HG03442 (cell line): ENCODE data around the gene ADAMTS17.

Experiments used
- ATAC-seq: cut with Tn5 transposase; IDR thresholded peaks from one replicate; pipeline ENCODE4 v1.9.1; 2021; ENCODE audit warnings: mild to moderate bottlenecking, moderate library complexity; ENCODE audit not compliant: unreplicated experiment

ADAMTS17 gene

DNA sequence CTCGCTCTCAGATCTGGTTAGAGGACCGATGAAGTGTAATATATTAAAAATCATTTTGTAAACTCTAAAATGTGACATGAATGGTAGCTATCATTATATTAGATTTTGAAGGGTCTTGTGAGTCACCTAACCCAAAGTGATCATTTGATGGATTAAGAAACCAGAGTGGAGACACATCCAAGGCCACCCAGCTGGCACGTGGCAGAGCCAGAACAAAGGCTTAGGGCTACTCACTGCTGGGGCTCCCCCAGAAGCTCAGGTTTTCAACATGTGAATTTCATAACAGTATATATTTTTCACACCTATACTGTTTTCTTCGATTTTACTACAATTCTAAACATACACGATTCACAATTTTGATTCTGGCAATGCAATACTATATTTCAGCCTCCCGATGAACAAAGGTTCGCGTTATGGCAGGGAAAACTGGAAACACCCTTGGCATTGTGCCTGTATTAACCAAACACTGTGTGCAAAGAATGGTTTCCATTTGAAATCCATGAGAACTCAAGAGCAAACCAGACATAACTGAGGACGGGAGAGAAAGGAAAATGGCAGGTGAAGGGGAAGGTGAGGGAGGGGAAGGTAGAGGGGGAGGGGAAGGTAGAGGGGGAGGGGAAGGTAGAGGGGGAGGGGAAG lies 88.9 kb downstream of the ADAMTS17 start:
- ATAC-seq, result no peak

DNA sequence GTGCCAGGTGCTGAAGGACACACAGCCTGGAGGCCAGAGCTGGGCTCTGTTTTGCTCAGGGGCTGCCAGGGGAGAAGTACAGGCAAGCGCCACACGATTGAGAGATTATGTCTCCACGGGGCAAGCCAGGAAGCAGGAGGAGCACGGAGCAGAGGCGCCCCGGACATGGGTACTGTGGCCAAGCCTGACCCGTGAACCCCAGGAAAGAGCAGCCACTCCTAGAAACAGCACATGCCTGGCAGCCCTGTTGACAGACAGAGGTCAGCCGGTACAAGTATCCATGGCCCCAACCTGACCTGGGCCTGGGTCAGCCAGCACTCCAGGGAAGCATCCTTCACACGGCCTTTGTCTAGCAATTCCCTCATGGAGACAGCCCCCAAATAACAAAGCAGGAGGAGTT lies 89.4 kb downstream of the ADAMTS17 start:
- no peak for ATAC-seq

GRCh38 chr15:100250176-100250800 lies 91.5 kb downstream of the ADAMTS17 start:
- ATAC-seq, result no peak

DNA sequence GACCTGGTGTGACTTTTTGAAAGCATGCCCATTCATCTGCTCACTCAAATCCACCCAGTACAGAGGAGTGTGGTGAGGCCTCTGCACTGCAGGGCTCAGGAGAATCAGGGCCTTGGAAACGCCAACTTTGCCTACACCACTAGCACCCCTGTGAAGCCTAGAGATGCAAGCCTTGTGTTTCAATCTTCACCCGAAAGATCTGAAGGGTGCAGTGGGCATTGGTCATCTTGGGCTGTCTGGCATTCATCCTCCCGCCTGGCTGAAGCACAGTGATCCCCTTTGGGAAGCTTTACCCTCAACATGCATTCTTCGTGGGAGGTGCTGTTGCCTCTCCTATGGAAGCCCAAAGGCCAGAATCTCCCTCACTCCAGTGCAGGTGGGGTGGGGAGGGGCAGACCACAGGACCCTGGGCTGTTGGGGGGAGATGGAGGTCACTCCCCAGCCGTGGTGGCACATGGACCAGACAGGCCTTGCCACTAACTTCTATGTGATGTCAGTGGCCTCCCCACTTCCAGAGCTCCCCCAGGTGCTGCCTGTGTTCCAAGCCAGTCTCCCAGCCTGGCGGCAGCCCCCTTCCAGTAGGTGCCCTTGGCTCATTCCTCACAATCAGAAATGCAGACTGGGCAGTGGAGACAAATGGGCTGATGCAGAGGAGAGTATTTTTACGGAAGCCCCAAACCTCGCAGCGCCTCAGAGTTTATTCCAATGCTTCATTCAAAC lies 92.5 kb downstream of the ADAMTS17 start:
- no peak for ATAC-seq

GRCh38 chr15:100248236-100248635 lies 93.5 kb downstream of the ADAMTS17 start:
- no peak for ATAC-seq

GRCh38 chr15:100247228-100248225 lies 94.2 kb downstream of the ADAMTS17 start:
- ATAC-seq, result no peak

- no peak for ATAC-seq
Measured at GRCh38 chr15:100245855-100246254, 95.9 kb downstream of the ADAMTS17 start.

GRCh38 chr15:100245487-100245820 lies 96.3 kb downstream of the ADAMTS17 start:
- ATAC-seq, result no peak

DNA sequence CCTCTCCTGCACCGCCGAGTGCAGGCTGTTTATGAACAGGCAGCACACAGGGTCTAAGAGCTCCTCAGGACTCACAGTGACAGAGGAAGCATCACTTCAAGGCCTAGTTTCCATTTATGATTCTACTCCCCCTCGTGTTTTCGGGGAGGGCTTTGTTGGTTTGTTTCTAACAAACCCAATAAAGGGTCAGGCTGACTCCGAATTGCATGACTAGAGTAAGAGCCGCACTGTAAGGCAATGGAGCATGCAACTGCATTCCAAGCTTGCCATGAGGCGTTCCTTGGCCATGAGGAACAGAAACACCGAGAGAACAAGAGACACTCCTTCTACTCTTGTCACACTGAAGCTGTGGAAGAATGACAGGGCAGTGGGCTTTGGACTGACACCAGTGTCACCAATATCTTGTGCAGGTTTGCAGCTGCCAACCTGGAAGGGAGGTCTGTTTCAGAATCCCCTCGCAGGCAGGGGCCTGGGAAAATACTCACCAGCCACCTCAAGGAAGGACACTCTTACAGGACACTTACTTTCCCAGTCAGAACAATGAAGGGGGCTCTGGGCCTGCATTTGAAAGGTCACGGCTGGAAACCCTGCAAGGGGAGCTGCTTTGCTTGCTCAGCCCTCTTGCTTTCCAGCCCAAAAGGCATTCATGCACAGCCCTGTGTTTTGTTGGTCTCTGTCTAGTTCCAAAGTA lies 96.8 kb downstream of the ADAMTS17 start:
- no peak for ATAC-seq

GRCh38 chr15:100242989-100243388 lies 98.8 kb downstream of the ADAMTS17 start:
- no peak for ATAC-seq

DNA sequence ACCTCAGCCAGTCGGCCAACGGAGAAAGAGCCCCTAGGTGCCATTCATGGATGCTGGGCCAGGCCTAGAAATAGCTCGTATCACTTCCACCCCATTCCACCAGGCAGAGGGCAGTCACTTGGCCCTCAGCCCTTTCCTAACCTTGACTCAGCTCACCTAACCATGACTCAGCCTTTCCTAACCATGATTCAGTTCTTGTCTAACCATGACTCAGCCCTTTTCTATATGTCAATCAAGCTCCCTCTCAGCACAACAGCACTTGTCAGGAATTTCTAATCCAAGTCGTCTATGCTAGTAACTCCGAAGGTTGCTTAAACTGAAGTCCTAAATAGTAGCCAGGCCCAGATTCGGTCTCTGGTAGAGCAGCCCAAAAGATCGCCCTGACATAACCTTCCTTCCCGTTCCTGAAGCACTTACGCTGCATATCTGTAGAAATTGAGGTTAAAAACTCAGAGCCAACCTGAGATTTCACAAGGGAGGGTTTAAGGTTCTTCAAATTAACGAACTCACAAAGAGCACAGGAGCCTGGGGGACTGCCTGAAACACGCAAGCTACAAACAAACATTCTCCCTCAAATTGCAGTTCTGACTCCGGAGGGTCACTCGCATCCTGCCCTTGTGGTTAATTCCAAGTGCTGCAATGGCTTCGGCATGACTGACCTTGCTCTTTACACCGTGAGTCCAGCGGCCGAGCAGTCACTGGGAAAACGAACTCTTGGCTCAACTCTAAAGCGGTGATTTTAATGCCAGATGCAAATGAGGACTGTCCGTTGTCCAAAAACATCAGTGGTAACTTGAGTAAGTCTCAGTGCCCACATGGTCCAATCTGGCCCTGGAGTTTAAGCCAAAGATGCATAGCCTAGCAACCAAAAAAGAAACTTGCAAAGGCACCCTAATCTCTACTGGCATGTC lies 99.9 kb downstream of the ADAMTS17 start:
- ATAC-seq, result no peak

DNA sequence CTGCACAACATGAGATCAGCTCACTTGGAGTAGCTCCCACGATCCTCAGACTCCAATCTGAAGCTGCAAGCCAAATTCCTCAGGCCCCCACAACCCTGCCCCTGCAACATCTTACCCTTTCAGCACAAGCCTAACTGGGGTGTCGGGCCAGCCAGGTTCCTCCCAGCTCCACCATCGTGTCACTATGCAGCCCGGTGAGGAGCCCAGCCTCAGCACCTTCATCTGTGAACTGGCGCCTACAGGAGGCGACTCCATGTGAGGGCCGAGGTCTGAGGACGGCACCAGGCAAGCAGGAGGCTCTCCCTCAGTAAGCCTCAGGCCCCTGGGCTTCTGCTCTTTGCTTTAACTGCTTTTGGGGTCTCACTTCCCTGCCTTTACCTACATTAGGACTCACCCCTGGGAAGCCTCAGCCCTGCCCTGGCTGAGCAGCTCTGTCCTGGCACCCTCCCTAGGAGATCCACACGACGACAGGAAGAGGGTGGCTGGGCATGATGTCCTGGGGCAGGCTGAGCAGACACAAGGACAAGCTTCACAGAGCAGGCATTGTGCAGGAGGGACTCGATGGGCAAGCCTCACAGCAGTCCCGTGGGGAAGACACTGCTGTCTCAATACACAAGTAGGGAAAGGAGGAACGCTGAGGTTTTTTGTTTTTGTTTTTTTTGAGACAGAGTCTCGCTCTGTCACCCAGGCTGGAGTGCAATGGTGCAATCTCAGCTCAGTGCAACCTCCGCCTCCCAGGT lies 104.6 kb downstream of the ADAMTS17 start:
- no peak for ATAC-seq

DNA sequence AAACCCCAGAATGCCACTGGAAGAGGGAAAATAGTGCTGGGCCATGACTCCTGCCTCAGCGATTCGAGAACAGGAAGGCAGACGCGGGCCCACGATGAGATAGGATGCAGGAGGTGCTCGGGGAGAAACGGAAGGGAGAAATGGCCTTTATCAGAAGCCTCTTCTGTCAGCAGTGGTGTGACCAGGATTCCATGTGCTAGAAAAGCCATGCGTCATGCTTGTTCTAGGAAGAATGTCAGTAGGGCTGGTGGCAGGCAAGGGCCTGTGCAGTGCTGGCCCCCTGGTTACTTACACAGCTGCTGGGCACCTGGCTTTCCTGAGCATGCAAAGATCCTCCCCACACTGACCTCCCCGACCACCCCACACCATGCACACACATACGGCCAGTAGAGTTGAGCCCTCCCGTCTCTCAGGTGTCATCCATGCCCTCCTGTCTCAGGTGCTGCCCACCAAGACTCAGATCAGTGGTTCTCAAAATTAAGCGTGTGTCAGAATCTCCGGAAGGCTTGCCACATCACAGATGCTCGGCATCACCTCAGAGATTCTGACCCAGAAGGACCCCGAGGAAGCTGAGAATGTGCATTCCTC lies 106.7 kb downstream of the ADAMTS17 start:
- ATAC-seq, result no peak

DNA sequence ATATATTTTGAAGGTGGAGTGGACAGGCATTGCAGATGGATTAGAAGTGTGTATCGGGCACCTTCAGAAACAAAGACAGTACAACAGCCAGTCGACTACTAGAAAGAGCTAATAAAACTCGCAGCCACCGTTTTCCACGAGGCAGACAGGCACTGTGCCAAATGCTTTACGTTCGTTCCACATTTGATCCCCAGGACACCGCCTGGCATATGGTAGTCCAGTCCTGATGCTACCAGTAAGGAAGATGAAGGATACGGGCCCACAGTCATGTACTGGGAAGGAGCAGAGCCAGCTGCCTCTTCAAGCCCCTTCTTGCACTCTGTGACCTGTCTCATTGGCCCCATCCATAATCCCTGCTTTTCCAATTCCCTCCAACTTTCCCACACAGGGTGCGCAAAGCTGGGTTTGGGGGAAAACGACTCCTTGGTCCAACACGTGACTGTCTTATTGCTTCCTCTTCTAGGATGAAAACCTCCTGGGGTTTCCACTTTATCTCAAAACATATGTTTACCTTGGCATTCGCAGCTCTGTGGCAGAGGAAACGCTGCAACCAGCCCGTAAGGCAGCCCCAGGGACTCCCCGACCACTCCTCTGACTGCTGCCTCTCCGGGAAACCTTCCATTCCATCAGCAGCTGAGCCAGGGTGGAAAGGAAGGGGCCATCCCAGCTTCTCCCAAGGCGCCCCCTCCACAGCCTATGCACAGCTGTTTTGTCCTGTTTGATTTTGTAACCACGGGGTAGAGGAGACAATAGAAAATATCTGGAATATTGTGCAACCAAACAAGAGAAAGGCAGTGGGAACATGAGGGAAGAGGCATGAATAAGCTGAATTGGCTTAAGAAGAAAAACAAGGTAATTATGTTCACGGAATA lies 107.4 kb downstream of the ADAMTS17 start:
- ATAC-seq, result no peak

DNA sequence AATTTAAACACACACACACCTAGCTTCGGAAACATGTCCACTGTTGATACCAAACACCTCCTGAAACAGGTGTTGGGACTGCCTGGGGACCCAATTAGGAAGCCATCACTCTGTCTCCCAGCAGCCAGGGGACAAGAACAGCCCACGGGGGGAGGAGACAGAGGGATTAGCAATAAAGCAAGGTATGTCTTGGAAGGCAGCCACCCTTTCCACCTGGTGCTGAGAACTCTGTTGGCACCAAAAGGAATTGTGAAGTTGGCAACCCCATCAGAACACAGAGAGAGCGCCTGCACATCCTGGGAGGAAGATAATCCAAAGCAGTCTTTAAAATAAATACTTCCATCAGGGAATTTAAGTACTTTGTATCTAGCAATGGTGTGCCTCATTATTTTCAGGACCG lies 111.0 kb downstream of the ADAMTS17 start:
- ATAC-seq, result no peak

DNA sequence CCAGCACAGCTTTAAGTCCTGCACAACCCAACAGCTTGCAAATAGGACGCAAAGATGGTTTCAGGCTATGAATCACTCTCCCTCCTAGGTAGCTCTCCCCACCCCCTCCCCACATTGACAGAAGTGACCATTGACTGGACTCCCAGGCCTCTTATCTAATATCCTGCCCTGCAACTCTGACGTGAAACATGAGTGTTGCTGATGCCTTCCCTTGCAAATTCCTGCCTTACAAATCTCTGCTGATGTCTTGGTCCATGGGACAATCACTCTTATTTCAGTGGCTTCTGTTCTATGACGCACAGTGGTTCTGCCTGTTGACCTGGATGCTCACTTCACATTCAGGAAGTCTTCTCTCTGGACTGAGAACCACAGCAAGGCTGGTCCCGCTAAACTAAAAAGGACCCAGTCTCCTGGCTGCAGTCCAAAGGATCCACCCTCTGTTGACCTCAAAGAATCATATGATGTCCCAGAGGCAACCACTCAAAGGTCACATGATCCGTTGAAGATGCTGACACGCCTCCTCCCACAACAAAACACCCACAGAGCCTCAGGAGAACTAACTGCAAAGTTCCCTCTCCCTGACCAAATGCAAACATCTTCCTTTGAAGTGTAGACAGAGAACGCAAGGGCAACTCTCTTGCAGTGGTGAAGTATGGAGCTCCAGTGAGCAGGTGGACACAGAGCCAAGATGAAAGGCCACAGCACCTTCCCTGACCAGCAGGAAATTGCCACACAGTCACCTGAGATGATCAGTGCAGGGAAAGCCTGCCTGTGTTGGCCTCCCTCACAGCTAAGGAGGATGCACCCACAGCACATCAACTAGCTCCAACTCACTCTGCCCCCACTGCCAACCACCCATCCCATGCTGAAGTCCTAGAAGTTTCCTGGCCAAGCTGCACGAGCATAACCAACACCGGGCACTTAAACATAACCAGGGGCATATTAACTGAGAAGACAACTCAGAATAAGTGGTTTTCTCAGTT lies 112.3 kb downstream of the ADAMTS17 start:
- ATAC-seq, result no peak
